ENCODE data around the gene DDB1. TPM values are rescaled to one million over a fixed set of nuclear protein-coding genes. Genes with fewer than 3 reads are reported as not detected.

Gene DDB1
- 100 to 1,000 TPM; 122 to 144 TPM for total RNA-seq

DNA sequence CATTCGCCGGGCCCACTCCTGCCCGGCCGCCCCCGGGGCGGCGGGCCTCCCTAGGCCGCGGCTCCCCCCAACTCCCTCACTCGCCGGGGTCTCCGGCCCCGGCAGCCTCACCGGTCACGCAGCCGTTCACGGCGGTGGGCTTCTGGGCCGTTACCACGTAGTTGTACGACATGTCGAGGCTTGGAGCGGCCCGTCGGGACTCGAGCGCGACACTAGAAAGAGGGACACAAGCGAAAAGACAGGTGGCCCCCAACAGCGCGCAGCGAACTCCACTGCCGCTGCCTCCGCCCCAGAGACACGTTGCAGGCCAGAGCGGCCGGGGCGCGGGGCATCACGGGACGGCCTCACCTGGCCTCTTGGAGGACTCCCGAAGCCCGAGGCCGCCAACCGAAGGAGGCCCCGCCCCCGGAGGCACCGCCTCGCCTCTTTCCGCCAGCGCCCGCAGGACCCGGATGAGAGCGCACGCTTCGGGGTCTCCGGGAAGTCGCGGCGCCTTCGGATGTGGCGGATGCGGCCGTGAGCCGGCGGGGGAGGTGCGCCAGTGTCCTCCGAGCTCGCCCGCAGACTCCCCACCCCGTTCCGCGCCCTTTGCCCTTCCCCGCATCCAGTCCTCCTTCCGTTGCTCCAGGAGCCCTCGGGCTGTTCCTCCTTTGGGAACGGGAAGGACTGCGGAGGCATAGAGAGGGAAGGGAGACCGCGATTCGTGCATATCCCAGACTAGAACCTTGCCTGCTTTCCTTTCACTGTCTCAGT lies at the start of gene DDB1, which contains the start of gene TKFC:
Gene DDB1, minus strand, starts transcription at position 309 of the 753 bp plus-strand sequence. Its CDS starts 137 bp downstream, at position 172.
Gene TKFC, plus strand, starts transcription at position 432 of the 753 bp plus-strand sequence. CDS start 1,501 bp downstream, outside the sequence.
- peaks cover 10% of the 10 kb centered on the region for H3K36me3 ChIP-seq
- DNase-seq (ENCODE audit: low spot score), result peak; percentile 70
- no peaks in the 10 kb centered on the region for H3K27me3 ChIP-seq (replicated peaks; ENCODE audit: insufficient read depth)
- TF ChIP-seq CTCF (IDR thresholded peaks at IDR 0.05), result no peak
- H3K4me3 ChIP-seq, result peak within 1 kb of the TSS; percentile 94
- H3K27ac ChIP-seq, result peak within 1 kb of the TSS; percentile 88 to 91
- peak; percentile 81 for ATAC-seq (ENCODE audit: insufficient number of reproducible peaks, low FRiP score, low read depth)
- H3K9me3 ChIP-seq, result no peaks in the 10 kb centered on the region
- H3K4me1 ChIP-seq (ENCODE audit: control insufficient read depth in 1 of 2, low read depth in 2 of 2), result peaks cover 11 to 31% of the 10 kb centered on the region in 2 donors

DNA sequence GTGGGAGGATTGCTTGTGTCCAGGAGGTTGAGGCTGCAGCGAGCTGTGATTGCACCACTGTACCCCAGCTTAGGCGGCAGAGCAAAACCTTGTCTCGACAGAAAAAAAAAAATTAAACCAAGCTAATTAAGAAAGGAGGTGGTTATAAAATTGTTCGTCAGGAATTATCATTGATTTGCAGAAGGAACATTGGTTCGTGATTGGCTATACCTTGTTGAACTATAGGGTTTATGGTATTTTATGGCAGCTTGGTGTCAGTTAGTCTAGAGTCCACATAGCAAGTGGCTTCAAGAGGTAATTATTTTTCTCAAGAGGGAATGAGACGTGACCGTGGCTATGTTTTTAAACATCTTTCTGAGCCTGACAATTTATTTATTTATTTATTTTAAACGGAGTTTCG lies 48.0 kb upstream of the DDB1 start:
- Histone ChIP-seq H3K4me1 (ENCODE audit: control insufficient read depth in 1 of 2, low read depth in 2 of 2) (peaks cover 10 to 16% of the 10 kb centered on the region in 2 donors), H3K27ac (no peak overlapping the region), H3K4me3 (no peak overlapping the region), H3K27me3 (replicated peaks; ENCODE audit: insufficient read depth) (no peaks in the 10 kb centered on the region), H3K36me3 (peaks cover 3% of the 10 kb centered on the region), H3K9me3 (no peaks in the 10 kb centered on the region)
- ATAC-seq (ENCODE audit: insufficient number of reproducible peaks, low FRiP score, low read depth) (no peak), DNase-seq (ENCODE audit: low spot score) (no peak)
- TF ChIP-seq CTCF (IDR thresholded peaks at IDR 0.05), result no peak

DNA sequence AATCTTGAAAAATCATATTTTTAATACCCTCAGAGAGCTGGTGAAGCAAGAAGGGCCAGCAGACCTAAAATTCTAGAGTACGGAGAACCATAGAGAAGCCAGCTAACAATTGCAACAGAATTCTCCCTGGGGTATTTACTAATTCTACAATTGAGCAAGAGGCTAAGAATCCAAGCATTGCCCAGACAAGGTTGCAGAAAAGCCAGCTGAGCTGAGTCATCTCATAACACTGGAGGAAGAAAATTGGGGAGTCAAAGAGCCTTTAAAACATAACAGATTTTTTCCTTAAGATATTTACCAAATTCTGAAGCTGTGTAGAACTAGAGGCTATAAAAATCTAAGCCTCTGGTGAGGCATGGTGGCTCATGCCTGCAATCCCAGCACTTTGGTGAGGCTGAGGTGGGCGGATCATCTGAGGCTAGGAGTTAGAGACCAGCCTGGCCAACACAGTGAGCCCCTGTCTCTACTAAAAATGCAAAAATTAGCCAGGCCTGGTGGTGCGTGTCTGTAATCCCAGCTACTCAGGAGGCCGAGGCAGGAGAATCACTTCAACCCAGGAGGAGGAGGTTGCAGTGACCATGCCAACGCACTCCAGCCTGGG lies 45.9 kb upstream of the DDB1 start:
- Histone ChIP-seq H3K27me3 (replicated peaks; ENCODE audit: insufficient read depth) (no peaks in the 10 kb centered on the region), H3K4me1 (ENCODE audit: control insufficient read depth in 1 of 2, low read depth in 2 of 2) (peaks cover 10 to 16% of the 10 kb centered on the region in 2 donors), H3K4me3 (no peak overlapping the region), H3K9me3 (no peaks in the 10 kb centered on the region), H3K27ac (peak overlapping the region; percentile 83 to 88), H3K36me3 (peaks cover 4% of the 10 kb centered on the region)
- ATAC-seq (ENCODE audit: insufficient number of reproducible peaks, low FRiP score, low read depth) (peak; percentile 98), DNase-seq (ENCODE audit: low spot score) (no peak)
- TF ChIP-seq CTCF (IDR thresholded peaks at IDR 0.05), result no peak

- Histone ChIP-seq H3K27ac (peak overlapping the region in 1 of 2 donors; percentile 88), H3K36me3 (peaks cover 4% of the 10 kb centered on the region), H3K4me1 (ENCODE audit: control insufficient read depth in 1 of 2, low read depth in 2 of 2) (peaks cover 10 to 16% of the 10 kb centered on the region in 2 donors), H3K4me3 (no peak overlapping the region), H3K27me3 (replicated peaks; ENCODE audit: insufficient read depth) (no peaks in the 10 kb centered on the region), H3K9me3 (no peaks in the 10 kb centered on the region)
- DNase-seq (ENCODE audit: low spot score), result no peak
- no peak for ATAC-seq (ENCODE audit: insufficient number of reproducible peaks, low FRiP score, low read depth)
- no peak for TF ChIP-seq CTCF (IDR thresholded peaks at IDR 0.05)
Observed at GRCh38 chr11:61377461-61378160, 44.7 kb upstream of the DDB1 start.

GRCh38 chr11:61375761-61376108 lies 42.8 kb upstream of the DDB1 start:
- no peak overlapping the region for H3K4me3 ChIP-seq
- no peaks in the 10 kb centered on the region for H3K27me3 ChIP-seq (replicated peaks; ENCODE audit: insufficient read depth)
- peaks cover 4% of the 10 kb centered on the region for H3K36me3 ChIP-seq
- TF ChIP-seq CTCF (IDR thresholded peaks at IDR 0.05), result no peak
- no peak for DNase-seq (ENCODE audit: low spot score)
- no peaks in the 10 kb centered on the region for H3K9me3 ChIP-seq
- ATAC-seq (ENCODE audit: insufficient number of reproducible peaks, low FRiP score, low read depth), result no peak
- H3K27ac ChIP-seq, result peak overlapping the region in 1 of 2 donors; percentile 5
- H3K4me1 ChIP-seq (ENCODE audit: control insufficient read depth in 1 of 2, low read depth in 2 of 2), result peaks cover 10 to 16% of the 10 kb centered on the region in 2 donors

Data from thoracic aorta (tissue), 2 donors.